NCI-H526 treated with DMSO at 0.1 percent for 48 hours (cell line): ENCODE results near the gene ACE.

Experiments used
- DNase-seq: peaks from one replicate; lab custom pipeline; 2025; lab: John Stamatoyannopoulos, UW

Gene ACE

GRCh38 chr17:63516910-63517824 is 40.3 kb downstream of the ACE start:
- no peak for DNase-seq

- no peak for DNase-seq
These were observed 41.1 kb downstream of the ACE start for GRCh38 chr17:63517825-63518534.

- no peak for DNase-seq
These were observed 42.4 kb downstream of the ACE start for GRCh38 chr17:63519116-63519881.

GRCh38 chr17:63519972-63520882 is 43.4 kb downstream of the ACE start:
- DNase-seq = peak; percentile 82

- no peak for DNase-seq
These were observed 46.5 kb downstream of the ACE start, which contains the start of gene KCNH6 for GRCh38 chr17:63523253-63523855. Gene KCNH6 (plus strand): TSS chr17:63523358. CDS start chr17:63523414, 56 bp downstream.

GRCh38 chr17:63524051-63524450 is 47.2 kb downstream of the ACE start:
- no peak for DNase-seq

GRCh38 chr17:63525190-63525946 is 48.5 kb downstream of the ACE start:
- no peak for DNase-seq

- no peak for DNase-seq
These were observed 50.0 kb downstream of the ACE start for GRCh38 chr17:63526861-63527260.

GRCh38 chr17:63528183-63528582 is 51.3 kb downstream of the ACE start:
- no peak for DNase-seq

GRCh38 chr17:63529711-63530556 is 53.1 kb downstream of the ACE start:
- no peak for DNase-seq

GRCh38 chr17:63530557-63531021 is 53.7 kb downstream of the ACE start:
- no peak for DNase-seq

- DNase-seq = no peak
These were observed 54.4 kb downstream of the ACE start for GRCh38 chr17:63531022-63531965.

GRCh38 chr17:63533433-63534077 is 56.7 kb downstream of the ACE start:
- DNase-seq = no peak

GRCh38 chr17:63534078-63534570 is 57.3 kb downstream of the ACE start:
- no peak for DNase-seq

- no peak for DNase-seq
These were observed 58.1 kb downstream of the ACE start for GRCh38 chr17:63534816-63535455.

- DNase-seq = no peak
These were observed 58.8 kb downstream of the ACE start for GRCh38 chr17:63535640-63536039.

- no peak for DNase-seq
These were observed 60.1 kb downstream of the ACE start for GRCh38 chr17:63537001-63537400.
